Daoy (cell line): Measurements from ENCODE around the gene IFTAP. TPM values are rescaled to one million over a fixed set of nuclear protein-coding genes. Genes with fewer than 3 reads are reported as not detected.
A peak's percentile ranks its signal among the peaks of the same experiment; 100 is the strongest.
"Not testable (repeated sequence)": the region's sequence is repeated elsewhere in the genome, so short reads cannot be mapped to it uniquely, and the experiment has no call there.

ENCODE experiments used
- DNase-seq: peaks from one replicate; pipeline ENCODE4 v3.0.0-alpha.2; 2015; ENCODE audit warnings: low read depth
- total RNA-seq: library from RNA; depleted of rRNA; stranded (reverse); fragments of >200 nt; shearing (Covaris generic); gene quantifications from 2 replicates; pipeline ENCODE4 v1.2.3, GENCODE V29; 2014

The IFTAP gene
- total RNA-seq, 1 experiment from 2014 or later, result 31.7 TPM

DNA sequence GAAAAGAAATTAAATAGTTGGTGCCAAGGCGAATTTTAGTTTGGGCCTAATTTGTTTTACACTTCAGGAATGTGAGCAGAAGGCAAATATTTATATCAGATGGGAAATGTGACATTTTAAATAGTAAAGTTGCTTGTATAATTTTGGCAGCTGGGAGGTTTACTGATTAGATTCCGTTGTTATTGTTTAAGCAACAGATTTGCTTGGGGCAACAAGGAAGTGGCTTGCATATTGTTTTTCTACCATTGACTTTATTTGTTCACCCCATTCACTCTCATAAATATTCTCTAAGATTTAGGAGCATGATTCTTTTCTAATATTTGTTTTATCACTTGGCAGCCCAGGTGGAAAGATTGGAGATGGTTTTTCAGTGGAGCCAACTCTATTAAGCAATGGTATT, 44.3 kb downstream of the IFTAP start:
- no peak for DNase-seq

DNA sequence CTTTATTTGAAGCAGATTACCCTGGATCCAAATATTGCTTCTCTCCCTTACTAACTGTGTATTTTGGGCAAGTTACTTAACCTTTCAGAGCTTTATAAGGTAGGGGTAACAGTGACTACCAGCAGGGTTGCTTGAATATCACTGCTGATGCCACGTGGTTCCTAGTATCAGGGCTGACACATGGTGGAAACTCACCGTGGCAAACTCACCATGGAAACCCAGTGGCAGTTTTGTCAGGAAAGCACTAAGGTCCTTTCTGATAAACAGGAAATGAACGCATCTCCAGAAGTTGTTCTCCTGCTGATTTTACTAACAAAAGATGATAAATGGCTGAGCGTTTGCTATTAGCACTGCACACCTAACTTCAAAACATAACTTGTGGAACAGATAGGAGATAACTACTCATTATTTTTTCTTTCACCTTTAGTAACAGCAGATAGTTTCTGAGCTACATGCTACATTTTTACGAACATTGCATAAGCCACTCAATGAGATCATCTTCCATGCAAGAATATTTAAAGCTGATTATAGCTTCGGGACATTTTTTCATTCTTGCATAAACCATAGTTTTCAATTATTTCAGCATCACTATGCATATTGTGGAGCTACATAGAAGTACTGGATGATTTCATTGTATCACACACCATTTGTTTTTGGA, 63.4 kb downstream of the IFTAP start:
- DNase-seq, result no peak

DNA sequence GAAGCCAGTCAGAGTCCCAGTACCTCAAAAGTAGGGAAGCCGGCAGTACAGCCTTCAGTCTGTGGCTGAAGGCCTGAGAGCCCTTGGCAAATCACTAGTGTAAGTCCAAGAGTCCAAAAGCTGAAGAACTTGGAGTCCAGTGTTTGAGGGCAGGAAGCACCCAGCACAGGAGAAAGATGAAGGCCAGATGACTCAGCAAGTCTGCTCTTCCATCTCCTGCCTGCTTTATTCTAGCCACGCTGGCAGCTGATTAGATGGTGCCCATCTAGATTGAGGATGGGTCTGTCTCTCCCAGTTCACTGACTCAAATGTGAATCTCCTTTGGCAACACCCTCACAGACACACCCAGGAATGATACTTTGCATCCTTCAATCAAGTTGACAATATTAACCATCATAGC, 67.1 kb downstream of the IFTAP start:
- not testable (repeated sequence) for DNase-seq

DNA sequence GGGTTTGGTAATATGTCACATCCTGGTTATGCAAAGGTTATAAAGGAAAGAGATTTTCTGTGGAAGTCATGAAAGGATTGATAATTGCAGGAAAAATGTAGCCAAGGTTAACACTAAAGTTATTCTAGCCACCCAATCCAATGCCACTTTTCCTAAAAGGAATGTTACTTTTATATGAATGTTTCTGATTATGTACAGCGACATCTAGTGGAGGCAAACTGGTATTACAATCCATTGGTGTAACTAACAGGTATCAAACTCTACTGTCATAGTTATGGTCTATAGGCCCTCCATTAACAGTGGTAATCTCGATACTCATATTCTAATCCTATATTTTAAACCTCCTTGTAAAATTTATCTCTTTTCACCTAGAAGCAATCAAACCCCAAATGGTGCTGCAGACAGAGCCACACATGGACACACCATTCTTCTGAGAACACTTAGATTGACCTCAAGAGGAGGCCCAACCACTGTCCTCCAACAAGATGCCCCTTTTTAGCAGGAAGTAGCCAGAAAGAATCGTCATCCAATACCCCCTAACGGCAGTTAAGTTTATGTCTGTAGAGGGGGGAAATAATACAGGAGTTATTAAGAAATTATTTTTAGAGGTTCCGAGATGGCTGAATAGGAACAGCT, 78.6 kb downstream of the IFTAP start:
- DNase-seq, result peak; percentile 30

DNA sequence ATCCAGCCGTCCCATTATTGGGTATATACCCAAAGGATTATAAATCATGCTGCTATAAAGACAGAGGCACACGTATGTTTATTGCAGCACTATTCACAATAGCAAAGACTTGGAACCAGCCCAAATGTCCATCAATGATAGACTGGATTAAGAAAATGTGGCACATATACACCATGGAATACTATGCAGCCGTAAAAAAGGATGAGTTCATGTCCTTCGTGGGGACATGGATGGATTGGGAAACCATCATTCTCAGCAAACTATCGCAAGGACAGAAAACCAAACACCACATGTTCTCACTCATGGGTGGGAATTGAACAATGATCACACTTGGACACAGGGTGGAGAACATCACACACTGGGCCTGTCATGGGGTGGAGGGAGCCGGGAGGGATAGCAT, 85.2 kb downstream of the IFTAP start:
- not testable (repeated sequence) for DNase-seq

DNA sequence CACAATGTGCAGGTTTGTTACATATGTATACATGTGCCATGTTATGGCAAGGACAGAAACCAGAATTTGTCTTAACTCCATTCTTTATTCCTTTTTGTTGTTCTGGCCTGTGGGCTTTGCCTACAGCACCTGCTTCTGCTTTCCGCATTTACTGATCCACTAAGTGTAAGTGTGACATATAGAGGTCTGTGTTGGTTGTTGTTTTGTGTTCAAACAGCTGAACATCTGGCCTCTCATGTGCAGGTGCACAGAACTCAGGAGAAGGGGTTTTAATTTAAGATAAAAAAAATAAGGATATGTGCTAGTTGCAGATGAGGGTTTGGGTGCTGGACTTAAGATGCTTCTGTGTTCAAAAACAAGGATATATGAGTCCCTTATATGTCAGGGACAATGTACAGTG, 89.5 kb downstream of the IFTAP start:
- DNase-seq, result no peak

DNA sequence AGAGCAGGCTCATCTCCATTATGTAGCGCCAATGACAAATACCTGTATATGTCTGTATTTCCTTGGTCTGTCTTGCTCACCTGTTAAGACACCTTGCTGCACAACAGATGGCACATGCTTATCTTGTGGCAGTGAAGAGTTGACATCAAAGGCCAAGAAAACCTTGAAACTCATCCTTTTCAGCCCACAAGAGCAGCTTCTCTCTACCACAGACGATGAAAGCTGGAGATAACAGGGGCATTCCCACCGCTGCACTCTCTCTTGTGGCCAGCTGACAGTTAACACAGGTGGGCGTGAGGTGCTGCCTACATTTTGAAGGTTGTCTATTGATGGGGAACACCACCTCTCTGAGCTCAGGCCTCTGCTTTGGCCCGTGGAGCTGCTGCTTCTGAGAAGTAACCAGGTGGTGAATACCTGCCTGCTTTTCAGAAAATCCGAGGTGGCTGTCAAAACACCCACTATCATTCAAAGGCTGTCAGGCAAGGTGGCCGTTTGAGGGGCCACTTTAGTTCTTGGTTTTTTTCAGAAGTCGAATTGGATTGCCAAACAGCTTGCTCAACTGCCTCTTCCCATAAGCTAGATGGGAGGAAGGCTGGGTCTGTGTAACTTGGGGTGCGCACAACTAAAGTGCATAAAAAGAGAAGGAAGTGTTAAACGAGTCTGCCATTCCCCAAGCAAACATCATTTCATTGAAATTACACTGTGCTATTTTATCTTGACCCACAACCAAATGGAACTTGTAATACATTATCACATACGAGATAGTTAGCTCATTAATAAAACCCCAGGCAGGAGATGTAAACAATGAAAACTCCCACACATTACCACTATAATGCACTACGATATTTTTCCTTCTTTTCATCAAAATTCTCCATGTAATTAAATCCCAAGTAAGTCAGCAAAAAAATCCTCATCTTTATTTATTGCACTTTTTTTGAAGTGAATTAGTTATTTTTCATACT, 90.8 kb downstream of the IFTAP start:
- DNase-seq, result no peak

DNA sequence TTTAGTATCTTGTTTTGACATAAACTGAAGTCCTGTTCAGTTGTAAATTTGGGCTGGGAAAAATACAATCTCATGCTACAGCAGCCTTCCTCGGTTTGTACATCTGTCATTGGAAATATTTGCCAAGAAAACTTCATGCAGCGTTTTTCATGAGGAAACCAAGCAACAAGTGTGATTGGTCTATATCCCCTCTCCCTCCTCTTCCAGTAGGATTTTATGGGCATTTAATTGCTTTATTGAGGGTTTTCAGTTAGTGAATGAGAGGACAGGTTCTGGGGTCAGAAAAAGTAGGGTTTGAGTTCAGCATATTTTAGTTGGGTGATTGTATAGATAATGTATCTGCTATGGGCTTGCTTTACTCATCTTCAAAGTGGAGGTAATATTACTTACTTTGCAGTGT, 93.8 kb downstream of the IFTAP start:
- DNase-seq, result no peak

DNA sequence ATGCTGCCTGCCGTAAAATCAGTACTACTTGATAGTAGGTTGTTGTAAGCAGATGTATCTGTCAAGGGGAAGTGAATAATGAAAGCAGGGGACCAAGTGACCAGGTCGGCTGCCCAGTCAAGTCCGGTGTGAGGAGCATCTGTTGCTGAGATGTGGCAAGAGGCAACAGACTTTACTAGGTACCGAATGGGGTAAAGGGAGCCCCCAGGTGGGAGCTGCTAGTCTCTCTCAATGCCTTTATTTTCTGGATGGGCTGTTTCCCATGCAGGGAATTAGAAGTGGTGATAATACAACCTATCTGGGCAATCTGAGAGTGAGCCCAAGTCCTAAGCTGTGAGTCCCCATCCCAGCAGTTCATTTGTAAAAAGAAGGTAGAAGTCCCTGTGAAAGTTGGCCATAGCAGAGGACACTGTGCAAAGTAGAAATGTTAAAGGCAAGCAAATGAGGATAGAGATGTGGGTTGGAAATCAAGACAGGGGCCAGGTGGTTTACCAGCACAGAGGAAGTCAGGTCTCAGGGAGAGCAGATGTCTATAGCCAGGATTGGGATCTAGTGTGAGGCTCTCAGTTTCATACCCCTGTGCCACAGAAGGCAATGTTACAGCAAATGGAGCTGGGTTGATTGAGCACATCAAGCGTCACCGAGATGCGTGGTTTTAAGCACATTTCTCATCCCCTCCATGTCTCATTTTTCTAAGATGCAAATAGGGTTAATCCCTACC, 94.4 kb downstream of the IFTAP start:
- no peak for DNase-seq

DNA sequence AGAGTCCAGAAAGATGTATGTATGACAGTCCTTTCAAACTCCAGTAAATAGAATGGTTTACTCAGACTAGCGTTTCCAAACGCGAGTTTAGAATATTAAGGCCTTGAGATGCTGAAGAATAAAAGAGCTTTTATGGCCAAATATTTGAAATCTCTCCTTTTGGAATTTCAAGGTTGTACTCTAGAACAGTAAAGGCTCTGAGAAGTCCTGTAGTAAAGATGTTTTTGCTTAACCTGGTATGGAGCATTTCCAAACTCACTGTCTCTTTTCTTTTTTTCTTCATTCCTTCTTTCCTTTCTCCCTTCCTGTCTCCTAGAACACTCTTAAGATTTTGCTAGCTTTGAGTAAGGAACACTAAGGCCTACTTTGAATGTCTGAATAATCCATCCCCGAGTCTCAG, 95.1 kb downstream of the IFTAP start:
- DNase-seq, result no peak

DNA sequence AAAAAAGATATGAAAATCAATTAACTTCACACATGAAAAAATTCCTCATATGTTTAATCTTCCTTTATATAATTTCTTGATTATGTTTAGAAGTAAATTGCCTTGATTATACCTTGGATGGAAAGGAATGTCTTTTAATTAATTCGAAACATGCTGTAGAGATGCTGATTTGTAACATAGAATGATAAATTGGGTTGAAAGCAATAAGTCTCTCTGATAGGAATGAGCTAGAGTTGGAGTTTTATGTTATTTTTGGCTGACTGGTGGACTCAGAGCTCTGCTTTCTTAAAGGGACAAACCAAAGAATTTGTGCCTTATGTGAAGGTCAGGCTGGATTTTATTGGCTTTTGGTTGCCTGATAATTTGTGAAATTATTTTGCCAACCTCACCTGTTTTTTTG, 98.4 kb downstream of the IFTAP start:
- DNase-seq, result no peak

DNA sequence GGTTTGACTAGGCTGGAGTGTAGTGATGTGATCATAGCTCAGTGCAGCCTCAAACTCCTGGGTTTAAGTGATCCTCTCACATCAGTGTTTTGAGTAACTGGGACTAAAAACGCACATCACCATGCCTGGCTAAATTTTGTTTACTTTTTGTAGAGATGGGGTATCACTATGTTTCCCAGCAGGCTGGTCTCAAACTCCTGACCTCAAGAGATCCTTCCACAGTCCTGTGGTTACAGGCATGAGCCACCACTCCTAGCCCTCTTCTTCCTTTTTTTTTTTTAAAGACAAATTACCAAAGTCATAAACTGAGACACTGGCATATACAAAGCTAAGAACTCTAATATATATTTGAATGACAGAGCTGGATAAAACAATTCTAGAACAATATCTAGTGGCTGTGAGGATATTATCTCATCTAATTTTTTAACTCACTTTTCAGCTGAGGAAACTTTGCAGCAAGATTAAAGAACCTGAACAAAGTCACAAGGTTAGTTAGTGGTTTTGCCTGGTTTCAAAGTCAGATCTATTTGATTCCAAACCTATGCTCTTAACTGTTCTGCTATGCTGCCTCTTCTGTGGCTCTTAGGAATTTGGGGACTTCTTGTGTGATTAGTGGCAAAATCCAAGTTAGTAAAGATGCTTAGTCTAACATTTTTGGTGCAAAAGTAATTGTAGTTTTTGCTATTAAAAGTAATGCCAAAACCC, 99.0 kb downstream of the IFTAP start:
- no peak for DNase-seq

DNA sequence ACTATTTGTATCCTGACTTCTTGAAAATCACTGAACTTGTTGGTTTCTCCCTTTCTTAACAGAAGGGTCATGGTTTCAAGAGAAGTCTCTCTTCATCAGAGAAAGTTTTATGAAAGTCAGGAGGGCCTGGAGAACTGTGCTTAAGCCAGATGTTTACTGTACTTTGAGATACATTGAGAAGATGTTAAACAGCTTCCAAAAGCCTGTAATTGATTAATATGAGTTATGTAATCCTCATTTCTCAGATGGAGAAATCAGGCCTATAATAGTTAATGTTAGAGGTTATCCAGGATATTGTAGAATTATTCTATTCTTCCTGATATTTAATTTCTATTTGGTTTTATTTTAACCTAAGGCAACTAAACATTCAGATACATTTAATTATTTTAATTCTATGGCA, 100.8 kb downstream of the IFTAP start:
- DNase-seq, result no peak

DNA sequence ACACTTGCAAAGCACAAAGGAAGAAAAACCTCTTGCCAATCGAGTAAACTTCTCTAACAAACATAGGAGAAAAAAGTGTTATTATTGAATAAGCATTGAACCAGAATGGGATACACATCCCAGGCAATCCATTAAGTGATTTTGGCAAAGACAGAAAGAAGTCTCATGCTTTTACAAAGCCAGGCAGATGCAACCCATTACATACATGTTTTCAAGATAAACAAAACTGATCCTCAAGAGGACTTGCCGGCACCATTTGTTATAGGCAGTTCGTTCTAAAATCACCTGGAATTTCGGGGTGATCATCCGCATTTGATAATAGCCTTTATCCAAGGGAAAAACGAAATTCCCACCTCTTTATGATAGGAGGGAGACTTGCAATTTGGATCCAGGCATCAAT, 101.3 kb downstream of the IFTAP start:
- DNase-seq, result no peak

DNA sequence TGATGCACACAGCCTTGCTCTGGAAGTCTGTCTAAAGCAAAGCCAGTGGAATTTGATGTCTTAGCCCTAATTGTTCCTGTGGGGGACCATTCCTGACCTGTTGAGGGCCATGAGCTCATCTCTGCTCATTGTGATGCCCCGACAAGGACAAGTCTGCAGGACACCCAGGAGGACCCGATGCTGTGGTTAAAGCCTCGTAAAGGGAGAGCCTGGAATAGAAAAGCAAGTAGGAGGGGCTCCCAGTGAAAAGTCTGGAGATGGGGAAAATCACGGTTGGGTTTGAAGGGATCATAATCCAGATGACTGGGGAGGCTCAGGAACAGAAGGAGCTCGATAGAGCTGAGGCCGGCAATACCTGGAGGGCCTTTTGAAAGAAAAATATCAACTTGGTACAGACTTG, 102.2 kb downstream of the IFTAP start:
- no peak for DNase-seq

DNA sequence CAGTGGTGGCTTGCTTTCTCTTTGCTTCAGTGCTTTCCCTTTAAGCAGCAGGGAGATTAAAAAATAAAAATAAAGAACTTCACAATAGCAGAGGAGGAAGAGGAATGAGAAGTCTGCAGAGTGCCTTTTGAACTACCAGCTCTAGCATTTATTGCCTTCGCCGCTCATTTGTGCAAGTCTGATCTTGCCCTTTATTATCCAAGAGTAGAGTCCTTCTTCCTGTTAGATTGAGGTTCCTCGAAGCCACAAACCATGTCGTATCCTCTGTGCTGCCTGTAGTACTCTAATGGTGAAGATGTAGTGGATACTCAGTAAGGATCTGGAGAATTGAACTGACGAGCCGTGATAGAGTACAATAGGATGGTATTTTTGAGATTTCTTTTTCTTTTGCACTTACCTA, 105.0 kb downstream of the IFTAP start:
- no peak for DNase-seq

DNA sequence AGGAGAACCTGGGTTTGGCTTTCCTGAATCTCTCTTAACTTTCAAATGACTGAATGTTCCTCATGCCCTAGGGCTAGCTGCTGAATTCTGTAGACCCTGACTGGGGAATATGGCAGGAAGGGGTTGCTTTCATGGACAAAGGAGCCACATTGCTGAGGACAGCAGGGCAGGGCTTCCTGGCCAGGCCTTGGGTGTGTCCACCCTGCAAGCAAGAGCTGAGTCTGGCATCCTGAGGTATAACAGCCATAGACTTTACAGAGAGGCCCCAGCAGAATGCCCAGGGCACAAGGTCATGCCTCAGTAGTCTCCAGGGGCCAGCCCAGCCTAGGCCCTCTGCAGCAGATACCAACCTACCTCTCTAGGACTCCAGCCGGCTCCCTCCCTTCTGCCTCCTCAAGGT, 105.9 kb downstream of the IFTAP start:
- DNase-seq, result no peak

DNA sequence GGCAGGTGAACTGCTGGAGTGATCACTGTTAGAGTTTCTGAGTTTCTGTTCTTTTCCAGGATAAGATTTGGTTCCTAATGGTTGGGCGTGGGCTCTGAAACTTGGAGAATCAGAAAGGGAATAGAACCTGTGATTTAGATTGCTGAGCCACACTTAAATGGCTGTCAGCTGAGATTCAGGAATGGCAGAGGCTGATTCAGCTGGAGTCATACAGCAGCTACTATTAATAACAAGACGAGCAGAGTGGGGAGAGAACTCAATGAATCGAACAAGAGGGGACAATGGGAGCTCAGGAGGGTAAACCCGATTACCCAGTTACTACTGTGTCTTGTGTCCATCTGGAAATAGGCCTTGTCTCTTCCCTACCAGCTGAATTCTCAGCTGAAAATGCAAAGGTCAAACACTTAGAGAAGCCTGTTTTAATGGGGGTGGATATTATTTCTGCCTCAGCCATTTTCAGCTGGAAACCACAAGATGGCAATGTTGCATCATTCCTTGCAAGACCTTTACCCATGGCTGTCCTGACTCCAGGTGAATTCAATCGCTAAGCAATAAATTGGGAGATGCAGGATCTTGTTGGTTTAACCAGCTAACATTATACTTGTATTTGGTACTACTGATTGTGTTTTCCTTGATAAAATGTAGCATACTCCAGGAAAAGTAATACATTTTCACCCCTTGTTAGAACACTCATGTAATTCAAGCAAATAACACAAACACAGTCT, 108.2 kb downstream of the IFTAP start:
- peak; percentile 65 for DNase-seq

DNA sequence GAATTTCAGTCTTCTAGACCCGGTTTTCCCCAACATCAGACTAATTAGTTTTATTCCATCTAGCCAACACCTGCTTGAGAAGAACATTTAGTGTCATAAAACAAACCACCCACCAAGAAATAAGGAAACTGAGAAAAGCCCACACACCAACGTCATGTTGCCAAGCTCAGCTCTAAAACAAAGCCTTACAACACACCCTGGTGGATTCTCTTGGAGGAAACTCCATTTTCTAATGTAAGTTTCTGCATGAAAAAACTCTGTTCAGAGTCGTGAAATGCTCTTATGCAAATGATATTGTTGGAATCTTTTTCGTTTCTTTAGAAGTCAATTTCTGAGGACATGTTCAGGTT, 108.7 kb downstream of the IFTAP start:
- no peak for DNase-seq
